ENCODE measurements around the gene MOV10L1. TPM values are rescaled to one million over a fixed set of nuclear protein-coding genes. Genes with fewer than 3 reads are reported as not detected.

The MOV10L1 gene
- total and polyA plus RNA-seq, 11 donors, result 0.06 to 0.63 (median 0.13) TPM; not detected in 6

- peaks cover 0 to 18% (median 9%) of the 10 kb centered on the region in 12 donors for H3K4me1 ChIP-seq
- no peaks in the 10 kb centered on the region for H3K36me3 ChIP-seq
- H3K4me3 ChIP-seq, result no peak overlapping the region
- no peaks in the 10 kb centered on the region for H3K9me3 ChIP-seq
- intact Hi-C loops (cut with DNase I), result no loop called here
- TF ChIP-seq POLR2A (IDR thresholded peaks at IDR 0.05), result no peak
- TF ChIP-seq, protein P1, sequence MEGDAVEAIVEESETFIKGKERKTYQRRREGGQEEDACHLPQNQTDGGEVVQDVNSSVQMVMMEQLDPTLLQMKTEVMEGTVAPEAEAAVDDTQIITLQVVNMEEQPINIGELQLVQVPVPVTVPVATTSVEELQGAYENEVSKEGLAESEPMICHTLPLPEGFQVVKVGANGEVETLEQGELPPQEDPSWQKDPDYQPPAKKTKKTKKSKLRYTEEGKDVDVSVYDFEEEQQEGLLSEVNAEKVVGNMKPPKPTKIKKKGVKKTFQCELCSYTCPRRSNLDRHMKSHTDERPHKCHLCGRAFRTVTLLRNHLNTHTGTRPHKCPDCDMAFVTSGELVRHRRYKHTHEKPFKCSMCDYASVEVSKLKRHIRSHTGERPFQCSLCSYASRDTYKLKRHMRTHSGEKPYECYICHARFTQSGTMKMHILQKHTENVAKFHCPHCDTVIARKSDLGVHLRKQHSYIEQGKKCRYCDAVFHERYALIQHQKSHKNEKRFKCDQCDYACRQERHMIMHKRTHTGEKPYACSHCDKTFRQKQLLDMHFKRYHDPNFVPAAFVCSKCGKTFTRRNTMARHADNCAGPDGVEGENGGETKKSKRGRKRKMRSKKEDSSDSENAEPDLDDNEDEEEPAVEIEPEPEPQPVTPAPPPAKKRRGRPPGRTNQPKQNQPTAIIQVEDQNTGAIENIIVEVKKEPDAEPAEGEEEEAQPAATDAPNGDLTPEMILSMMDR (IDR thresholded peaks at IDR 0.05), result no peak
- no peak for ATAC-seq
- DNase-seq, result peak in 1 of 5 donors; percentile 17
- H3K27me3 ChIP-seq, result peaks cover 9 to 44% (median 26%) of the 10 kb centered on the region in 9 donors
- H3K27ac ChIP-seq, result no peak overlapping the region
- 86 to 93% (median 91%) methylated on average over 19 of the region's 19 CpGs for WGBS, 4 donors
These were observed 27.2 kb upstream of the MOV10L1 start for GRCh38 chr22:50062509-50063135.

DNA sequence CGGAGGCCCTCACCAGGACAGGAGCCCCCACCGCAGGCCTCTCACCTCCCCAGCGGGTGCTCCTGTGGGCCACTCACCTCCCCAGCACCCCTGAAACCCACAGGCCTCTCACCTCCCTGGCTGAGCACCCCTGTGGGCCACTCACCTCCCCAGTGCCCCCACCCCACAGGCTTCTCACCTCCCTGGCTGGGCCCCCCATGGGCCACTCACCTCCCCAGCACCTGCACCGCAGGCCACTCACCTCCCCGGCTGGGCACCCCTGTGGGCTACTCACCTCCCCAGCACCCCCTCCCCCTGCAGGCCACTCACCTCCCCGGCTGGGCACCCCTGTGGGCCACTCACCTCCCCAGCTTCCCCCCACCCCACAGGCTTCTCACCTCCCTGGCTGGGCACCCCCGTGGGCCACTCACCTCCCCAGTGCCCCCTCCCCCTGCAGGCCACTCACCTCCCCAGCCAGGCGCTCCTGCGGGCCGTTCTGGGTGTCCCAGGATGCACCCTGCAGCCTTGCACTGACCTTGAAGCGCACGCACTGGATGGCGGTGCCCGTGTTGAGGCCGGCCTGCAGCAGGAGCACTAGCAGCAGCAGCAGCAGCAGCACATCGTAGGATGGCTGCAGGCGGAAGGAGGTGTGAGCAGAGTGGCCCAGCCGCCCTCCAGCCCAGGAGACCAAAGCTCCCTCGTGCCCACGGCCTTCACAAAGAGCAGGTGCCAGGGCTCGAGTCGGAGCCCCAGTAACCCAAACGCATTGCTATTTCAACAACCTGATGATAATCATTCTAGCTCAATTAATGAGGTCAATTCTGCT, 26.0 kb upstream of the MOV10L1 start:
- no peak overlapping the region for H3K4me3 ChIP-seq
- DNase-seq, result peak in 2 of 5 donors; percentile 22 to 64
- peak in 2 of 4 donors; percentile 27 to 31 for ATAC-seq
- no peaks in the 10 kb centered on the region for H3K9me3 ChIP-seq
- intact Hi-C loops (cut with DNase I), result no loop called here
- no peak overlapping the region for H3K27ac ChIP-seq
- peaks cover 0 to 11% (median 6%) of the 10 kb centered on the region in 12 donors for H3K4me1 ChIP-seq
- H3K36me3 ChIP-seq, result no peaks in the 10 kb centered on the region
- 71 to 84% (median 76%) methylated on average over 10 to 23 of the region's 23 CpGs for WGBS, 4 donors
- TF ChIP-seq, protein P1 (IDR thresholded peaks at IDR 0.05), result no peak
- TF ChIP-seq POLR2A (IDR thresholded peaks at IDR 0.05), result no peak
- peaks cover 3 to 38% (median 20%) of the 10 kb centered on the region in 9 donors for H3K27me3 ChIP-seq

DNA sequence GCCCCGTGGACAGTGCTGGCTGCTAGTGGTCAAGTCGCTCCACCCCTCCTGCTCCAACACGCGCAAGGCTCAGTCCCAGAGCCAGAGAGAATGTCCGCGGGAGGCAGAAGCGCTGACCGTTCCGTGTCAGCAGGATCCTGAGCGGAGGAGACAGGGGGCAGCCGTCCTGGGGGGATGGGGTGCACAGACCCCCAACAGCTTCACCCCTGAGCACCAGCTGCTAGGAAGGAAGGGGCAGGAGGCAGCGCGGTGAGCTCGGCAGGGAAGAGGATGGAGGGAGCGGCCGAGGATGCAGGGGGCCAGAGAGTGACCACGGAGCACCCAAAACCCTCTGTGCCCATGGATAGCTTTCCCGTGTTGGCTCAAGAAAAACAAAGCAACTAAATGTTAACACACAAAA, 25.4 kb upstream of the MOV10L1 start:
- no peak for ATAC-seq
- peaks cover 0 to 32% (median 14%) of the 10 kb centered on the region in 9 donors for H3K27me3 ChIP-seq
- TF ChIP-seq, protein P1 (IDR thresholded peaks at IDR 0.05), result no peak
- TF ChIP-seq POLR2A (IDR thresholded peaks at IDR 0.05), result no peak
- peak in 1 of 5 donors; percentile 18 for DNase-seq
- H3K4me3 ChIP-seq, result no peak overlapping the region
- intact Hi-C loops (cut with DNase I), result no loop called here
- H3K9me3 ChIP-seq, result no peaks in the 10 kb centered on the region
- peaks cover 0 to 4% (median under 1%) of the 10 kb centered on the region in 12 donors for H3K4me1 ChIP-seq
- WGBS, 4 donors, result 56 to 71% (median 60%) methylated on average over 15 to 18 of the region's 18 CpGs
- H3K27ac ChIP-seq, result no peak overlapping the region
- H3K36me3 ChIP-seq, result no peaks in the 10 kb centered on the region

- Histone ChIP-seq H3K36me3 (no peaks in the 10 kb centered on the region), H3K27me3 (peaks cover 0 to 15% (median 0%) of the 10 kb centered on the region in 9 donors), H3K4me1 (no peaks in the 10 kb centered on the region), H3K9me3 (no peaks in the 10 kb centered on the region), H3K4me3 (no peak overlapping the region), H3K27ac (no peak overlapping the region)
- DNase-seq (no peak), ATAC-seq (no peak)
- TF ChIP-seq, protein P1 (IDR thresholded peaks at IDR 0.05), result no peak
- no peak for TF ChIP-seq POLR2A (IDR thresholded peaks at IDR 0.05)
- 68 to 80% (median 77%) methylated on average over 6 to 8 of the region's 8 CpGs for WGBS, 4 donors
- intact Hi-C loops (cut with DNase I), result no loop called here
These were observed 22.6 kb upstream of the MOV10L1 start for GRCh38 chr22:50067244-50067643.

Measured in heart left ventricle (tissue), 16 donors.